ENCODE results near the gene METRNL.
A peak's percentile ranks its signal among the peaks of the same experiment; 100 is the strongest.
"Not testable (repeated sequence)": the region's sequence is repeated elsewhere in the genome, so short reads cannot be mapped to it uniquely, and the experiment has no call there.

Gene METRNL

GRCh38 chr17:83053021-83053681 lies 26.3 kb upstream of the METRNL start:
- DNase-seq: no peak

DNA sequence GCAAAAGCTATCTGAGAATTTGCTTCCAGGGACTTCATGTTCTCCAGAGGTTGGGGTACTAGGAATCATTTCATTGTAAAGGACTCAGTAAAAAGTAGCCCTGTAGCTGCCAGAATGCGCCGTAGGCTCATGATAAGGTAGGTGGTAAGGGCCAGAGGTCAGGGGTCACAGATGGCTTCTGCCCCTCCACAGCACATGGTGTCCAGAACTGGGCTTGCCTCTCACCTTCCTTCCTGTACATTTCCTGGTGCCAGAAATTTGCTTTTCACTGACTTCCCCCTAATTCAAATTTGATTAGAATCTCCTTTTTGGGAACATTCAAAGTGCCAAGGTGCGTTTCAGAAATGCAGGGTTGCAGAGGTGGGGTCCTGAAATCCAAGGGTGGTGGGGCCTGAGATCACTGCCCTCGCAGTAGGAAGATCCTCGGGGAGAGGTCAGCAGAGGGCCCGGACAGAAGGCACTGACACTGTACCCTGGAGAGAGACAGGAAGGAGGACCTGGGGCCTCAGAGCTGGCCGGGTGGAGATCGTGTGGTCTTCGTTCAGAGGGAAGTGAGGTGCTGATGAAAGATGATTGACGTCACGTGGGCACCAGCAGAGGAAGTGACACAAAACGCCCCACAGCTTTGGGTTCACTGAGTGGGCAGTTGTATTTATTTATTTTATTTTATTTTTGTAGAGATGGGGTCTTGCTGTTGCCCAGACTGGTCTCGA lies 25.5 kb upstream of the METRNL start:
- DNase-seq: peak; percentile 17

DNA sequence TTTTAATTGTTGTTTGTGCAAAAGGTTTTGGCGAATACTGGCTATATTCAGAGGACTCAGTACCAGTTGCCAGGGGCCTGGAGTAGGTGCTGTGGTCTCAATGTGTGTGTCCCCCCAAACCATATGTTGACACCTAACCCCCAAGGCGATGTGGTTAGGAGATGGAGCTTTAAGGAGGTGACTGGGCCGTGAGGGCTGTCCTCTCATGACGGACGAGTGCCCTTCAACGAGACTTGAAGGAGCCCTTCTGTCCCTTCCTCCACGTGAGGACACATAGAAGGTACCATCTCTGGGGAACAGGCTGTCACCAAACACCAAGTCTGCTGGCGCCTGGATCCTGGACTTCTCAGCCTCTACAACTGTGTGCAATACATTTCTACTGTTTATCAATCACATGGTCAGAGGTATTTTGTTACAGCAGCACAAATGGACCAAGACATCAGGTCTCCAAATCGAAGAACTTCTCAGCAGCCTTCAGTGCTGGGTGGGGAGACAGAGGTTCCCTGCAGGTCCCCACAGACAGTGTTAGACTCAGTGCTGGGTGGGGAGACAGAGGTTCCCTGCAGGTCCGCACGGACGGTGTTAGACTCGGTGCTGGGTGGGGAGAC lies 24.8 kb upstream of the METRNL start:
- DNase-seq: no peak

- DNase-seq: not testable (repeated sequence)
Observed at GRCh38 chr17:83055176-83055575, 24.2 kb upstream of the METRNL start.

GRCh38 chr17:83055911-83056582 lies 23.4 kb upstream of the METRNL start:
- DNase-seq: no peak

GRCh38 chr17:83056583-83057396 lies 22.6 kb upstream of the METRNL start:
- DNase-seq: no peak

GRCh38 chr17:83057397-83057761 lies 22.0 kb upstream of the METRNL start:
- no peak for DNase-seq

DNA sequence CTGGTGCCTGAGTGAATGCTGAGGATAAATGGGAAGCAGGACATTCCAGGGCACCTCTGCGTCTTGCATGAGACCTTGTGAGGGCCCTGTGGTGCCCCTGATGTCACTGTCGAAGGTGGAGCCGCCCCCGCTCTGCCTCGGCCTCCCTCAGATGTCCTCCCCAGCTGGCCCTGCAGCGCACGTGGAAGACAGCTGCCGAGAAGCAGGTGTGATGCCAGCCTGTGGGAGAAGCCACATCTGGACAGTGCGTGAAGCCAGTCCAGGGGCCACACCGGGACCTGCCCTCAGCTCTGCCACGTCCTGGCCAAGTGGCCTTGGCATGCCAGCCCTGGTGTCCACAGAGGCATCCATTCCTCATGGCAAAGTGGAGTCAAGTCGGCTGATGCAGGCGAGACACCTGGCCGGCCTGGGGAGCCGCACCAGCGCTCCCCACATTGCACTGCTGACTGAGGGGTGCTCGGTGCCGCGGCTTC lies 21.6 kb upstream of the METRNL start:
- no peak for DNase-seq

DNA sequence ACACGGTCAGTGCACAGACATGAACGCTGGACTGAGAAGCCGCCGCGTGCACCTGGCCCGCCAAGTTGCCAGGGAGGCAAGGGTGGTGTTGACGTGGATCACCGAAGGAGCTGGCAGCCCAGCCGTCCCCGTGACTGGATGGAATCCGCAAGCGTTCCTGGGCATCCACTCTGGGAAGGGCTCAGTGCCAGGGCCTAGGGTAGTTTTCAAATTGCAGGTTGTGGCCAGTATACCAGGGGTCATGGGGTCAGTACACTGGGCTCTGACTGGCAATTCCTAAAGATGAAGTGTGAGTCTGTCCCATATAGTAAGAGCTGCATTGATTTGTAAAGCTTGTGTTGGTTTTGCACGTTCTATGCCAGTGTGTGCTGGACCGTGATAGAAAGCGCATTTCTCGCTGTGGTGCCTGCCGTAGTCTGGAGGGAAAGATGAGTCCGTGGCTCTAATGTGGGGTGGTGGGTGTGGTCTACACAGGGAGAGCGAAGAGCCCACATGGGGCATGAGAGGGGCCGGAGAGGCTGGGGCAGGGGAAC lies 21.1 kb upstream of the METRNL start:
- DNase-seq: no peak

DNA sequence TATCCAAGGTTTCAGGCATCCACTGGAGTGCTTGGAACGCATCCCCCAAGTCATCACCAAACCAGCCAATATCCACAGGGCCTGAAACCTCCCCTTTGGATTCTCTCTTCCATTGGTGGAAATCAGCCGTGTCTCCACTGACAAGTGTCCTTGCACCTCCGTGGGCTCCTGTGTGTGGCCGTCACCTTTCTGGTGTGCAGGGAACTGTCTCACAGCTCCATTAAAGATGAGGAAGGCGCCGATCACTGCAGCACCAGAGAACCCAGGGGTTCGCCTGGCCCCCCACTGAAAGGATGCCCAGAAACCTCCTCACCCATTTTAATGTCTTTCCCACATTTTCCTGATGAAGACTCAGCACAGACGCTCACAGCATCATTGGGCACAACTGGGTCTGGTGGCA lies 17.8 kb upstream of the METRNL start:
- DNase-seq: no peak

GRCh38 chr17:83062011-83062817 lies 17.2 kb upstream of the METRNL start:
- DNase-seq: no peak

DNA sequence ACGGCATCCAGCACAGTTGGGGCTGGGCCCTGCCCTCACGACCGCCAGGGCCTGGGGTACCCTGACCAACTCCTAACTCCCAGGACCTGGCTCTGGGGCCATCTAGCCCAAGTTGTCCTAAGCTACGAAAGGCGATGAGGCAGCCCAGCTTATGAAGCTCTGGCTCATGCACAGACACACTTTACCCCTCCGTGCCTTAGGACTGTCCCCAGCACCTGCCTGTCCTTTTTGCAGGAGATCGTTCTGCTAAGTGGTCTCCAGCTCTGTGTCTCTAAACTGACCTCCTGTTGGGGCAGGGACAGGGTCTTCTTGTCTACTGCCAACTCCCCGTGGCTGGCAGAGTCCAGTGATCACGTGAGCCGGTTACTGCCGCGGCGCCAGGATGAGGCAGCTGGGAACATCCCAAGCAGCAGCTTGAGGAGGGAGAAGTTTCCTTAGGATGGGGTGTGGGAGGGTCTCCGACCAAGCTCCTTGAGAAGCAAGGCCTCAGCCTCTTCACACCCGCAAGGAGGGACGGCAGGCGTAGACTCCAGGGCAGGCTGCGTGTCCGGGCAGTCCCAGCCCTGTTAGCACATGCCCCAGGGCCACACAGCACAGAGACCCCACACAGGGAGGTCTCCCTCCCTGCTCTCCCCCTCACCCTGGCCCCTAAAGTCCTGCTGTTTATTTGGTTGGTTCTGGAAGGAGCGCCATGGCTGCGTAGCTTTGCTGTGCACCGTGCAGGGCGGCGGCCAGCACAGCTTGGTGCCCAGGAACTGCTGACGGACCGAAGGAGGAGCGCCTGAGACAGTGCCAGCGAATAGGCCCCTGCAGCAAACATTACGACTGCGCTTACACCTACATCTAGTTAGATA lies 16.4 kb upstream of the METRNL start:
- peak; percentile 0 for DNase-seq

- no peak for DNase-seq
Observed at GRCh38 chr17:83064021-83064731, 15.2 kb upstream of the METRNL start.

DNA sequence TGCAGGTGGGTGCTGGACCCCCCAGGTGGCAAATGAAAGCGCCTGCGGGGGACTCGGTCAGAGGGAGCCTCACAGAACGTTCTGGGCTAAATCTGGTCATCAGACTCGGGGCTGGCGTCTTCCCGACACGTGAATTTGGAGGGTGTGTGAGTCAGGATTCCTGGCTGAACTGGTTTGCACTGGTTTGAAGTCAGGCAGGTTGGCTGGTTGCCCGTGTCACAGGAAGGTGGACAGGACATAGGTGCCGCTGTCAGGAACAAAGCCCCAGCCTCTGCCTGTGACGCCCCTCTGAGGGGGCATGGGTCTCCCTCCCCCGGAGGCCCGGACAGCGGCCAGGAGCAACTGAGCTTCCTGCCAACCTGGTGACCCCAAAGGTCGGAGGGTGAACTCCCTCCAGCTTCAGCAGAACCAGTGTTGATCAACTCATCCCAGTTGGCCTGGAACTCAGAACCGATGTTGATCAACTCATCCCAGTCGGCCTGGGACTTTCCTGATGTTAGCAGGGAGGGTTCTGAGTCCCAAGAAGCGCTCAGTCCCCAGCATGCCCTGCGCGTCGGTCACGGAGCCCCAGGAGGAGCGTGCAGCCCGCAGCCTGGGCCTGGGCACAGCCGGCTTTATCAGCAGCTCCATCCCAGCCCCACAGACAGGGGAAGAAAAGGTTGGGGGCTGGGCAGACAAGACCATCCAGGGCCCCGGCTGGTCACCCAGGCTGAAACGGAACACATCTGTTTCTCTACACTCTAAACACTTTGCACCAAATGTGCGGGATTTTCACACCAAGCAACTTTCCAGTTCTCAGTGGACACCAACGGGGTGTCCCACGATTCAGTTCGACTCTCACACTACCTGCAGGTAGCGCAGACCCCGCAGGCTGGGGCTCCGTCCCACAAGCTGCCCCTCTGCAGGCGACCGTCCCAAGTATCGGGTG lies 14.4 kb upstream of the METRNL start:
- DNase-seq: no peak

- no peak for DNase-seq
Observed at GRCh38 chr17:83065660-83066542, 13.5 kb upstream of the METRNL start.

GRCh38 chr17:83066543-83066890 lies 12.9 kb upstream of the METRNL start:
- not testable (repeated sequence) for DNase-seq

DNA sequence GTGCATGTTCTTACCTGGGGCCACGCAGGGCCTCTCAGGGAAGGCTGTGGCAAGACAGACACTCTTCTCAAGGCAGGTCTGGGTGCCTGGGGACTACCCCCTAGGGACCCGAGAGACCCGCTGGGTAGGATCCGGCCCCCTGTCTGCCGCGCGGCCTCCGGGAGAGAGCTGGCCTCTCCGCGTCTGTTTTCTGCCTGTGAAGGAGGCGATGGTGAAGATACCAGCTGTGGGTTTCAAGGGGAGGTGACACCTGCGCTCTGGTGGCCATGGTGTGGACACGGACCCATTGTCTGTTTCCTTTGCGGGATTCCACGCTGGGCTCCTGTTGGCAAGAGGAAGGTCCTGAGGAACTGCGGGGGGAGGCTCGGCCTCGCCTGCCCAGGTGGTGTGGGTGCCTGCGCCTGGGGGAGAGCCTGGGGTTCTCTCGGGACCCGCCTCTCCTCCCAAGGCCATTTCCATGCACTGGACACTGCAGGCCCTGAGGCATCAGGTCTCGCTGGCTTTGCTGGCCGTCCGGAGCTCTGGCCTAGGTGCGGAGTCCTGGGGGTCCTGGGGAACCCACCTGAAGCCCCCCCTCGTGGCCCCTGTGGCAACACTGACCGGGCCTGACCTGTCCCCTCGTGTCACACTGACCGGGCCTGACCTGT lies 12.2 kb upstream of the METRNL start:
- no peak for DNase-seq

Data from CD4-positive, alpha-beta T cell treated with Interleukin-17A for 4 hours (primary cell).